H1 (cell line): ENCODE measurements around the gene NTN1. TPM values are rescaled to one million over a fixed set of nuclear protein-coding genes. Genes with fewer than 3 reads are reported as not detected.

Experiments
- CTCF ChIA-PET: fragments of 300-600 bp; sonication (Branson Sonifier 250); formaldehyde crosslinking; loops from one replicate; lab custom pipeline; 2021; ENCODE audit not compliant: partially characterized antibody; lab: Charles Lee
- POLR2A ChIA-PET: fragments of 300-600 bp; sonication (Branson Sonifier 250); formaldehyde crosslinking; loops from one replicate; lab custom pipeline; 2021; ENCODE audit warnings: inconsistent platforms; ENCODE audit not compliant: partially characterized antibody; lab: Charles Lee
- DNase-seq, 2 experiments: peaks; one replicate each; pipeline versions ENCODE4 v3.0.0 to v3.0.0-alpha.2; 2010 to 2022; ENCODE audit warnings: low spot score in 2 of 2, low read depth in 1 of 2, mixed read lengths in 1 of 2
- FAIRE-seq: peaks from 2 replicates; lab custom pipeline; 2011; peaks lifted over from hg19 to GRCh38; lab: Jason Lieb, UNC
- H2AFZ ChIP-seq: 2 replicates; pipeline ENCODE4 v1.8.1; 2012; ENCODE audit warnings: low read length, inconsistent platforms
- H2AK5ac ChIP-seq: 2 replicates; pipeline ENCODE4 v1.6.1; 2013; ENCODE audit warnings: low read depth, low read length
- H2BK120ac ChIP-seq: replicated peaks from 2 replicates; pipeline ENCODE3; 2013; ENCODE audit warnings: low read depth, low read length, inconsistent platforms
- H2BK12ac ChIP-seq: 2 replicates; pipeline ENCODE4 v1.6.1; 2013; ENCODE audit warnings: low read depth, low read length
- H2BK15ac ChIP-seq: 2 replicates; pipeline ENCODE4 v1.6.1; 2013; ENCODE audit warnings: low read length
- H2BK20ac ChIP-seq: 2 replicates; pipeline ENCODE4 v1.6.1; 2013; ENCODE audit warnings: low read length
- H2BK5ac ChIP-seq: 2 replicates; pipeline ENCODE4 v1.6.1; 2013; ENCODE audit warnings: low read depth, low read length
- H3K14ac ChIP-seq: 2 replicates; pipeline ENCODE4 v1.6.1; 2013; ENCODE audit warnings: inconsistent platforms; ENCODE audit not compliant: insufficient read length
- H3K18ac ChIP-seq: 2 replicates; pipeline ENCODE4 v1.6.1; 2013; ENCODE audit warnings: low read length; ENCODE audit errors: extremely low read depth
- H3K23ac ChIP-seq: 2 replicates; pipeline ENCODE4 v1.6.1; 2013; ENCODE audit warnings: inconsistent platforms; ENCODE audit not compliant: insufficient read length
- H3K23me2 ChIP-seq: 2 replicates; pipeline ENCODE4 v1.6.1; 2013; ENCODE audit warnings: low read depth, low read length
- H3K27ac ChIP-seq: 2 replicates; pipeline ENCODE4 v1.6.1; 2011; ENCODE audit warnings: low read depth, low read length, inconsistent platforms
- H3K27me3 ChIP-seq, 4 experiments: replicated peaks in 1 of 4; 1 replicate in 1 of 4; 2 replicates in 3 of 4; pipeline versions ENCODE4 v1.6.1 to v1.8.1; 2011 to 2013; ENCODE audit warnings: low read length in 3 of 4, mild to moderate bottlenecking in 3 of 4, inconsistent platforms in 2 of 4, mixed read lengths in 2 of 4, moderate library complexity in 1 of 4; ENCODE audit not compliant: control insufficient read depth in 3 of 4, insufficient read depth in 3 of 4; ENCODE audit errors: extremely low read depth in 1 of 4
- H3K36me3 ChIP-seq, 4 experiments: 2 replicates each; pipeline versions ENCODE4 v1.6.1 to v1.8.1; 2011 to 2013; ENCODE audit warnings: mild to moderate bottlenecking in 4 of 4, low read length in 3 of 4, moderate library complexity in 2 of 4, control low read depth in 1 of 4, inconsistent platforms in 1 of 4; ENCODE audit not compliant: insufficient read depth in 4 of 4, control insufficient read depth in 2 of 4
- H3K4ac ChIP-seq: replicated peaks from 2 replicates; pipeline ENCODE3; 2013; ENCODE audit warnings: low read length, low read depth, mixed read lengths, inconsistent platforms; ENCODE audit not compliant: insufficient read length
- H3K4me1 ChIP-seq, 4 experiments: replicated peaks in 1 of 4; 1 replicate in 1 of 4; 2 replicates in 3 of 4; pipeline versions ENCODE4 v1.6.1 to v1.8.1; 2011 to 2013; ENCODE audit warnings: low read length in 3 of 4, inconsistent platforms in 2 of 4, mixed read lengths in 1 of 4; ENCODE audit not compliant: insufficient read depth in 4 of 4, control insufficient read depth in 3 of 4
- H3K4me2 ChIP-seq, 2 experiments: 2 replicates each; pipeline versions ENCODE4 v1.6.1 to v1.8.1; 2011 to 2013; ENCODE audit warnings: low read depth in 2 of 2, low read length in 2 of 2, control low read depth in 1 of 2, inconsistent platforms in 1 of 2, mild to moderate bottlenecking in 1 of 2; ENCODE audit not compliant: insufficient read depth in 1 of 2
- H3K4me3 ChIP-seq, 4 experiments: fragments of 200-600, 300-600 bp in 1 of 4; sonication (generic), shearing (Covaris generic), sonication (Bioruptor Twin) in 1 of 4; 2 replicates each; pipeline versions ENCODE4 v1.5.1 to v1.8.1; 2011 to 2016; ENCODE audit warnings: low read length in 4 of 4, low read depth in 3 of 4, control low read depth in 2 of 4, inconsistent platforms in 2 of 4, mild to moderate bottlenecking in 2 of 4, mixed read lengths in 1 of 4, moderate library complexity in 1 of 4; ENCODE audit not compliant: insufficient read depth in 2 of 4; ENCODE audit errors: extremely low read depth in 1 of 4
- H3K56ac ChIP-seq: replicated peaks from 2 replicates; pipeline ENCODE3; 2013; ENCODE audit warnings: low read depth, mild to moderate bottlenecking, mixed read lengths, low read length, inconsistent platforms; ENCODE audit not compliant: insufficient read length
- H3K79me1 ChIP-seq: 2 replicates; pipeline ENCODE4 v1.6.1; 2013; ENCODE audit warnings: low read depth, low read length, control low read depth
- H3K79me2 ChIP-seq, 2 experiments: 2 replicates each; pipeline versions ENCODE4 v1.6.1 to v1.8.1; 2012 to 2013; ENCODE audit warnings: low read length in 2 of 2, mild to moderate bottlenecking in 2 of 2, inconsistent platforms in 1 of 2; ENCODE audit not compliant: insufficient read depth in 2 of 2, control insufficient read depth in 1 of 2
- H3K9ac ChIP-seq, 4 experiments: replicated peaks in 1 of 4; 1 replicate in 1 of 4; 2 replicates in 3 of 4; pipeline versions ENCODE4 v1.6.1 to v1.8.1; 2011 to 2013; ENCODE audit warnings: low read depth in 3 of 4, low read length in 3 of 4, control low read depth in 2 of 4, mild to moderate bottlenecking in 2 of 4, moderate library complexity in 2 of 4, inconsistent platforms in 1 of 4; ENCODE audit errors: extremely low read depth in 1 of 4
- H3K9me3 ChIP-seq, 2 experiments: 2 replicates each; pipeline versions ENCODE4 v1.6.1 to v1.8.1; 2012 to 2013; ENCODE audit warnings: mild to moderate bottlenecking in 2 of 2, moderate library complexity in 2 of 2, control low read depth in 1 of 2, inconsistent platforms in 1 of 2, low read depth in 1 of 2, low read length in 1 of 2, mixed read lengths in 1 of 2; ENCODE audit not compliant: insufficient read depth in 2 of 2
- H4K20me1 ChIP-seq, 2 experiments: replicated peaks in 1 of 2; 2 replicates each; pipeline versions ENCODE3 to v1.8.1; 2011 to 2013; ENCODE audit warnings: inconsistent platforms in 2 of 2, low read length in 2 of 2, mild to moderate bottlenecking in 1 of 2; ENCODE audit not compliant: insufficient read depth in 2 of 2, control insufficient read depth in 1 of 2
- H4K5ac ChIP-seq: 2 replicates; pipeline ENCODE4 v1.6.1; 2013; ENCODE audit warnings: low read length, low read depth, mixed read lengths, inconsistent platforms; ENCODE audit not compliant: insufficient read length
- H4K8ac ChIP-seq: 2 replicates; pipeline ENCODE4 v1.8.0; 2013; ENCODE audit warnings: mild to moderate bottlenecking, moderate library complexity, low read length, inconsistent platforms; ENCODE audit not compliant: insufficient read depth; ENCODE audit errors: extremely low read depth
- H4K91ac ChIP-seq: replicated peaks from 2 replicates; pipeline ENCODE3; 2013; ENCODE audit warnings: low read length, mixed read lengths, inconsistent platforms; ENCODE audit not compliant: insufficient read length
- ASH2L ChIP-seq: fragments of 200-600, 300-600 bp; sonication (generic); IDR thresholded peaks from one replicate; pipeline ENCODE4 v1.7.1; 2017; ENCODE audit warnings: low read length
- BACH1 ChIP-seq: IDR thresholded peaks from 2 replicates; pipeline ENCODE4 v1.6.1; 2012; ENCODE audit warnings: low read length, improper control_type of control experiment
- BCL11A ChIP-seq, 2 experiments: IDR thresholded peaks; one replicate each; pipeline ENCODE4 v1.6.1; 2011; ENCODE audit warnings: low read depth in 2 of 2, low read length in 2 of 2, mild to moderate bottlenecking in 2 of 2
- KDM5A ChIP-seq: fragments of 200-600 bp; IDR thresholded peaks from 2 replicates; pipeline ENCODE4 v1.7.1; 2012; ENCODE audit warnings: mild to moderate bottlenecking, low read length, inconsistent platforms, mixed read lengths
- PHF8 ChIP-seq: fragments of 200-600 bp; sonication (generic); conservative IDR thresholded peaks from 2 replicates; pipeline ENCODE4 v1.7.1; 2012; ENCODE audit warnings: low read depth, mild to moderate bottlenecking, inconsistent platforms, low read length, moderate library complexity
- RAD21 ChIP-seq, 2 experiments: IDR thresholded peaks in 1 of 2; conservative IDR thresholded peaks in 1 of 2; 2 replicates each; pipeline ENCODE4 v1.6.1; 2011; ENCODE audit warnings: low read depth in 2 of 2, low read length in 2 of 2, improper control_type of control experiment in 1 of 2, inconsistent platforms in 1 of 2, mild to moderate bottlenecking in 1 of 2, moderate library complexity in 1 of 2
- SRF ChIP-seq: IDR thresholded peaks from 2 replicates; pipeline ENCODE4 v1.6.1; 2011; ENCODE audit warnings: mild to moderate bottlenecking, low read depth, low read length, moderate library complexity
- TEAD4 ChIP-seq: IDR thresholded peaks from 2 replicates; pipeline ENCODE4 v1.6.1; 2012; ENCODE audit warnings: low read depth, low read length, inconsistent platforms, mixed read lengths
- YY1 ChIP-seq: IDR thresholded peaks from 2 replicates; pipeline ENCODE4 v1.6.1; 2011; ENCODE audit warnings: low read depth, mild to moderate bottlenecking, low read length
- ZNF274 ChIP-seq: IDR thresholded peaks from 2 replicates; pipeline ENCODE4 v1.7.0; 2012; ENCODE audit warnings: low read length, borderline replicate concordance; ENCODE audit errors: extremely low read depth
- WGBS, 2 experiments: shearing (Covaris generic) in 1 of 2; methylation state at CpG; one replicate each; pipeline versions ENCODE4 v1.1.6 to v1.1.7; 2013 to 2015; ENCODE audit warnings: low lambda C conversion rate in 2 of 2, mixed read lengths in 2 of 2, inconsistent platforms in 1 of 2, low coverage in 1 of 2, missing lambda C conversion rate in 1 of 2; ENCODE audit not compliant: insufficient replicate concordance in 2 of 2, insufficient coverage in 1 of 2, insufficient read length in 1 of 2; ENCODE audit errors: extremely low coverage in 1 of 2, missing lambda C conversion rate in 1 of 2; 5-methylcytosine and 5-hydroxymethylcytosine counted together
- polyA plus RNA-seq, 7 experiments: library from polyadenylated mRNA; depleted of rRNA in 3 of 7; stranded (reverse) in 5 of 7; unstranded in 2 of 7; fragments of >200 nt in 5 of 7; fragments of 200-250 nt in 2 of 7; gene quantifications; 1 replicate in 5 of 7; 2 replicates in 1 of 7; 4 replicates in 1 of 7; pipeline versions ENCODE4 v1.2.1 to v1.2.3, GENCODE V29; 2011 to 2013; ENCODE audit warnings: missing spikeins in 2 of 7, mixed read lengths in 2 of 7
- total RNA-seq: library from RNA; stranded (reverse); fragmentation: NEBNext Ultra II Directional; extraction: Animal tissue kit (Norgen Biotek cat#: 25700); gene quantifications from 2 replicates; pipeline ENCODE4 v1.2.1, GENCODE V29; 2021

NTN1 gene
- total and polyA plus RNA-seq, 2 of the 8 experiments (the other 6 are each of a cell fraction or from before 2014, with no cell fraction given): 2.0 to 2.3 TPM

- WGBS, 2 experiments: 59% methylated on average over 10 of the region's 10 CpGs; no CpG with 5 or more reads in 1 of the 2 experiments
- H4K5ac ChIP-seq: no peak overlapping the region
- H3K23me2 ChIP-seq: no peaks in the 10 kb centered on the region
- H4K91ac ChIP-seq: no peak overlapping the region
- no peak overlapping the region for H3K23ac ChIP-seq
- no peak overlapping the region; the same call in 1 of the 2 replicates for H3K18ac ChIP-seq
- H3K4me2 ChIP-seq: no peak overlapping the region
- no peak overlapping the region for H2AK5ac ChIP-seq
- no peaks in the 10 kb centered on the region; a peak in 1 of 7 replicates for H3K27me3 ChIP-seq
- no peak overlapping the region for H3K27ac ChIP-seq
- no peaks in the 10 kb centered on the region for H3K79me2 ChIP-seq
- no peak overlapping the region for H3K4ac ChIP-seq
- H3K79me1 ChIP-seq: no peaks in the 10 kb centered on the region
- H3K9ac ChIP-seq: no peak overlapping the region
- no peaks in the 10 kb centered on the region for H4K20me1 ChIP-seq
- no peak overlapping the region for H2BK5ac ChIP-seq
- H2BK20ac ChIP-seq: no peak overlapping the region
- peaks cover 1 to 9% (median 7%) of the 10 kb centered on the region in 4 experiments; a peak in 4 of 7 replicates for H3K4me1 ChIP-seq
- ChIA-PET CTCF (interaction anchor here (1.0 to 2.4 kb wide), 9 partner anchors 11 to 188 kb away, joined by 3 to 9 read pairs (median 3); no protein-coding TSS in a partner anchor), POLR2A (no interaction called here)
- H2AFZ ChIP-seq: peak overlapping the region; percentile 99; the same call in 1 of the 2 replicates
- H4K8ac ChIP-seq: peak overlapping the region; percentile 87; the same call in 1 of the 2 replicates
- H2BK12ac ChIP-seq: peak overlapping the region; percentile 52; the same call in 1 of the 2 replicates
- no peaks in the 10 kb centered on the region for H3K9me3 ChIP-seq
- no peak overlapping the region for H2BK120ac ChIP-seq
- FAIRE-seq: peak; percentile 89
- no peak overlapping the region for H3K56ac ChIP-seq
- no peak overlapping the region for H3K4me3 ChIP-seq
- DNase-seq: peak in 1 of 2 experiments; percentile 87
- H3K36me3 ChIP-seq: no peaks in the 10 kb centered on the region
- H2BK15ac ChIP-seq: no peak overlapping the region
- no peak overlapping the region for H3K14ac ChIP-seq
- TF ChIP-seq PHF8 (no peak), ZNF274 (no peak), SRF (no peak), TEAD4 (0 out of 2 replicates have a peak, but pooled peaks have one; percentile 5), BACH1 (no peak), KDM5A (no peak), YY1 (0 out of 2 replicates have a peak, but pooled peaks have one; percentile 40), BCL11A (IDR thresholded peaks at IDR 0.05; ENCODE audit: low read depth in 2 of 2, low read length in 2 of 2) (no peak), RAD21 (IDR thresholded peaks at IDR 0.05 in 1 of 2, conservative IDR thresholded peaks at IDR 0.05 in 1 of 2; ENCODE audit: low read depth in 2 of 2, low read length in 2 of 2) (peak; percentile 80 to 84), ASH2L (no peak)
Measured at GRCh38 chr17:8991514-8992285, 29.6 kb upstream of the NTN1 start.
